Central memory CD4-positive, alpha-beta T cell (primary cell): ENCODE measurements around the gene ATG4D.

Experiments
- DNase-seq: peaks from one replicate; pipeline ENCODE4 v3.0.0; 2022
- total RNA-seq, 3 experiments: gene quantifications; one replicate each; lab custom pipeline; 2026; lab: John Stamatoyannopoulos, UW

ATG4D gene
- 24.9 to 32.0 (median 27.3) reads per million in 3 experiments for total RNA-seq

- DNase-seq: peak; percentile 82
Observed at GRCh38 chr19:10543420-10544241, at the start of gene ATG4D. Gene ATG4D (plus strand): TSS chr19:10543904. CDS start chr19:10544091, 187 bp downstream.

- DNase-seq: no peak
Observed at GRCh38 chr19:10497371-10497770, 46.3 kb upstream of the ATG4D start.

- no peak for DNase-seq
Observed at GRCh38 chr19:10499550-10500246, 44.0 kb upstream of the ATG4D start.

GRCh38 chr19:10500247-10500592 lies 43.5 kb upstream of the ATG4D start:
- no peak for DNase-seq

GRCh38 chr19:10501971-10502523 lies 41.7 kb upstream of the ATG4D start:
- DNase-seq: no peak

- DNase-seq: peak; percentile 84
Observed at GRCh38 chr19:10502524-10503001, 41.1 kb upstream of the ATG4D start.

- no peak for DNase-seq
Observed at GRCh38 chr19:10503002-10503789, 40.5 kb upstream of the ATG4D start, which contains the start of gene KEAP1. Gene KEAP1 (minus strand): TSS chr19:10503356. CDS start chr19:10500033, 3,323 bp downstream.

- DNase-seq: peak; percentile 69
Observed at GRCh38 chr19:10505583-10506229, 38.0 kb upstream of the ATG4D start.

- no peak for DNase-seq
Observed at GRCh38 chr19:10508036-10508435, 35.7 kb upstream of the ATG4D start.

GRCh38 chr19:10508707-10509106 lies 35.0 kb upstream of the ATG4D start:
- DNase-seq: no peak

- DNase-seq: peak; percentile 38
Observed at GRCh38 chr19:10510301-10510802, 33.4 kb upstream of the ATG4D start.

- DNase-seq: no peak
Observed at GRCh38 chr19:10513223-10513622, 30.5 kb upstream of the ATG4D start.

GRCh38 chr19:10514211-10515145 lies 29.2 kb upstream of the ATG4D start:
- DNase-seq: no peak

- no peak for DNase-seq
Observed at GRCh38 chr19:10516064-10516385, 27.7 kb upstream of the ATG4D start.

- DNase-seq: no peak
Observed at GRCh38 chr19:10516671-10517286, 26.9 kb upstream of the ATG4D start.

- no peak for DNase-seq
Observed at GRCh38 chr19:10517361-10517759, 26.3 kb upstream of the ATG4D start, which contains the start of gene S1PR5. Gene S1PR5 (minus strand): TSS chr19:10517447. CDS start chr19:10515011, 2,436 bp downstream.

- no peak for DNase-seq
Observed at GRCh38 chr19:10517760-10518443, 25.8 kb upstream of the ATG4D start.

GRCh38 chr19:10518444-10519361 lies 25.0 kb upstream of the ATG4D start:
- no peak for DNase-seq

- no peak for DNase-seq
Observed at GRCh38 chr19:10519421-10519820, 24.3 kb upstream of the ATG4D start.
